ENCODE data around the gene COL4A5. TPM values are rescaled to one million over a fixed set of nuclear protein-coding genes. Genes with fewer than 3 reads are reported as not detected.

COL4A5 gene
- total RNA-seq, 1 experiment from 2014 or later, result 29.4 TPM

DNA sequence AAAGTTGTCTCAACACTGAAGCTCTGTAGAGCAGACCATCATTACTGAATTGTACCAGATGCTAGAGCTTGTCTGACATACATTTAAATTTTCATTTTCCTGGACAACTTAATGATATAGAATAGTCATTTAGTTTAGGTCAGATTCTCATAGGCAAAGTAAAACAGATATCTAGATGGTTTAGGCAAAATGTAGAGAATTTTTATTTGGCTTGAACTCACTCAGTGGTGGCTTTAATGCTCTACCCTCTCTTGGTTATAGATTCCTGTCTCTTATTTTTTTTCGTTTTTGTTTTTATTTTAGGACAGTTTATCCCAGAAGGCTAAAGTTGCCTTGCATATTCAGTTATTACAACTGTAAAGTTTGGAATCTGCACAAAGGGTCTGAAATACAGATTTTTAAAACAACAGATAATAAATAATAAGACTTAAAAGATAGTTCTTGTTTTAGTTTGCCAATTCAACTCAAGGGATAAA lies 300.7 kb downstream of the COL4A5 start:
- H3K36me3 ChIP-seq (ENCODE audit: control insufficient read depth in 1 of 2, insufficient read depth in 2 of 2, low read length in 2 of 2), result no peaks in the 10 kb centered on the region
- no peak for ATAC-seq
- no peaks in the 10 kb centered on the region for H3K27me3 ChIP-seq (ENCODE audit: insufficient read depth, low read length)
- H2AFZ ChIP-seq (ENCODE audit: low read depth, low read length, poor library complexity, severe bottlenecking), result no peak overlapping the region
- no peaks in the 10 kb centered on the region for H3K4me1 ChIP-seq (ENCODE audit: control insufficient read depth in 1 of 2, insufficient read depth in 2 of 2, low read length in 2 of 2)
- no peaks in the 10 kb centered on the region for H3K9me2 ChIP-seq (ENCODE audit: insufficient read depth)
- BruUV-seq (replicated peaks), result no TSS peak
- H3K79me2 ChIP-seq (ENCODE audit: insufficient read depth, low read length), result no peaks in the 10 kb centered on the region
- H3K9me3 ChIP-seq (ENCODE audit: control insufficient read depth in 1 of 2, insufficient read depth in 1 of 2, low read depth in 1 of 2, low read length in 2 of 2), result no peaks in the 10 kb centered on the region
- H3K4me2 ChIP-seq (ENCODE audit: low read length), result no peak overlapping the region
- intact Hi-C loops (cut with micrococcal nuclease), result no loop called here
- H3K27ac ChIP-seq (ENCODE audit: low read depth, low read length), result no peak overlapping the region
- TF ChIP-seq EZH2phosphoT487 (IDR thresholded peaks at IDR 0.05; ENCODE audit: borderline replicate concordance), result no peak
- TF ChIP-seq EZH2 (IDR thresholded peaks at IDR 0.05), result no peak
- TF ChIP-seq CEBPB (IDR thresholded peaks at IDR 0.05; ENCODE audit: low read depth), result no peak
- no peak for TF ChIP-seq ELF1 (IDR thresholded peaks at IDR 0.05; ENCODE audit: borderline replicate concordance, low read depth)
- TF ChIP-seq, protein P1, sequence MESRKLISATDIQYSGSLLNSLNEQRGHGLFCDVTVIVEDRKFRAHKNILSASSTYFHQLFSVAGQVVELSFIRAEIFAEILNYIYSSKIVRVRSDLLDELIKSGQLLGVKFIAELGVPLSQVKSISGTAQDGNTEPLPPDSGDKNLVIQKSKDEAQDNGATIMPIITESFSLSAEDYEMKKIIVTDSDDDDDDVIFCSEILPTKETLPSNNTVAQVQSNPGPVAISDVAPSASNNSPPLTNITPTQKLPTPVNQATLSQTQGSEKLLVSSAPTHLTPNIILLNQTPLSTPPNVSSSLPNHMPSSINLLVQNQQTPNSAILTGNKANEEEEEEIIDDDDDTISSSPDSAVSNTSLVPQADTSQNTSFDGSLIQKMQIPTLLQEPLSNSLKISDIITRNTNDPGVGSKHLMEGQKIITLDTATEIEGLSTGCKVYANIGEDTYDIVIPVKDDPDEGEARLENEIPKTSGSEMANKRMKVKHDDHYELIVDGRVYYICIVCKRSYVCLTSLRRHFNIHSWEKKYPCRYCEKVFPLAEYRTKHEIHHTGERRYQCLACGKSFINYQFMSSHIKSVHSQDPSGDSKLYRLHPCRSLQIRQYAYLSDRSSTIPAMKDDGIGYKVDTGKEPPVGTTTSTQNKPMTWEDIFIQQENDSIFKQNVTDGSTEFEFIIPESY (IDR thresholded peaks at IDR 0.05; ENCODE audit: extremely low read depth, insufficient replicate concordance, low read length), result no peak
- TF ChIP-seq FOSL1 (IDR thresholded peaks at IDR 0.05; ENCODE audit: low read depth), result no peak
- no peak for TF ChIP-seq POLR2AphosphoS5 (IDR thresholded peaks at IDR 0.05; ENCODE audit: low read depth, low read length)
- no peak for TF ChIP-seq TCF7L2 (IDR thresholded peaks at IDR 0.05; ENCODE audit: borderline replicate concordance, extremely low read depth, insufficient read depth, insufficient read length)
- TF ChIP-seq SRF (IDR thresholded peaks at IDR 0.05; ENCODE audit: low read depth), result no peak
- TF ChIP-seq RAD21 (IDR thresholded peaks at IDR 0.05; ENCODE audit: low read depth), result no peak
- no peak for TF ChIP-seq YY1 (IDR thresholded peaks at IDR 0.05; ENCODE audit: extremely low read depth, insufficient replicate concordance, low read depth, low read length)
- no peak for TF ChIP-seq ZNF274 (IDR thresholded peaks at IDR 0.05; ENCODE audit: low read depth, low read length)
- TF ChIP-seq CBX3 (IDR thresholded peaks at IDR 0.05; ENCODE audit: low read depth), result no peak
- no peak for TF ChIP-seq JUND (IDR thresholded peaks at IDR 0.05)
- TF ChIP-seq, protein P2, sequence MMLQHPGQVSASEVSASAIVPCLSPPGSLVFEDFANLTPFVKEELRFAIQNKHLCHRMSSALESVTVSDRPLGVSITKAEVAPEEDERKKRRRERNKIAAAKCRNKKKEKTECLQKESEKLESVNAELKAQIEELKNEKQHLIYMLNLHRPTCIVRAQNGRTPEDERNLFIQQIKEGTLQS (IDR thresholded peaks at IDR 0.05), result no peak
- ChIA-PET CTCF (no interaction called here), RAD21 (ENCODE audit: low non-redundant PET in 1 of 2, low total read pairs in 2 of 2, uncharacterized antibody in 2 of 2, unreplicated experiment in 2 of 2) (no interaction called here), POLR2A (no interaction called here)
- H4K20me1 ChIP-seq (ENCODE audit: insufficient read depth), result no peaks in the 10 kb centered on the region
- DNase-seq (ENCODE audit: low read depth, low spot score), result no peak
- H3K9ac ChIP-seq (ENCODE audit: low read length), result no peak overlapping the region
- H3K4me3 ChIP-seq (replicated peaks in 1 of 2; ENCODE audit: low read depth in 1 of 2, low read length in 2 of 2), result no peak overlapping the region

Other genes with a start within 250 kb of the COL4A5 start
- 2.4 TPM for gene COL4A6, start 1.4 kb upstream of the COL4A5 start, total RNA-seq (2021; ENCODE audit: unreplicated experiment)